Left lung (tissue), 10 donors: ENCODE data around the gene ROPN1L. TPM values are rescaled to one million over a fixed set of nuclear protein-coding genes. Genes with fewer than 3 reads are reported as not detected.
A peak's percentile ranks its signal among the peaks of the same experiment; 100 is the strongest.

Source experiments
- ATAC-seq: fragments of 200-7000 bp; cut with Tn5 transposase; one replicate; pipeline ENCODE4 v1.9.1; 2020; ENCODE audit warnings: moderate library complexity
- DNase-seq, 4 donors: peaks; one replicate each; pipeline ENCODE4 v3.0.0-alpha.2; 2013 to 2020
- H3K27ac ChIP-seq, 2 donors: fragments of 200-600 bp; sonication (generic) in 1 of 2; one replicate each; pipeline versions ENCODE4 v1.5.0 to v1.8.0; 2020 to 2021
- H3K27me3 ChIP-seq, 2 donors: fragments of 200-600 bp; sonication (generic) in 1 of 2; one replicate each; pipeline versions ENCODE4 v1.5.0 to v1.8.0; 2020 to 2021
- H3K36me3 ChIP-seq, 2 donors: fragments of 200-600 bp; sonication (generic) in 1 of 2; one replicate each; pipeline versions ENCODE4 v1.5.0 to v1.8.0; 2020 to 2021
- H3K4me1 ChIP-seq, 2 donors: fragments of 200-600 bp; one replicate each; pipeline ENCODE4 v1.8.0; 2021
- H3K4me3 ChIP-seq, 2 donors: fragments of 200-600 bp; sonication (generic) in 1 of 2; one replicate each; pipeline versions ENCODE4 v1.5.0 to v1.8.0; 2020 to 2021; ENCODE audit warnings: mild to moderate bottlenecking in 1 of 2
- H3K9me3 ChIP-seq, 2 donors: fragments of 200-600 bp; sonication (generic) in 1 of 2; one replicate each; pipeline versions ENCODE4 v1.5.0 to v1.8.0; 2020 to 2021
- intact Hi-C, 2 donors: fragments of 100-400 bp; cut with DNase I; formaldehyde crosslinking; loops; one replicate each; pipeline versions ENCODE4 v1.11.2 to v1.14.2; 2022
- polyA plus RNA-seq, 6 donors: library from polyadenylated mRNA; unstranded; fragments of 120-200 nt; gene quantifications; one replicate each; pipeline ENCODE4 v1.2.1, GENCODE V29; 2013; ENCODE audit not compliant: insufficient read length in 6 of 6
- total RNA-seq, 2 donors: library from RNA; stranded (reverse); fragmentation: NEBNext Ultra II Directional; extraction: Animal tissue kit (Norgen Biotek cat#: 25700); gene quantifications; one replicate each; pipeline ENCODE4 v1.2.1, GENCODE V29; 2021
- TF ChIP-seq, protein P1 (sequence below), 2 donors: fragments of 200-600 bp; sonication (generic) in 1 of 2; IDR thresholded peaks; one replicate each; pipeline versions ENCODE4 v1.5.0 to v1.8.0; 2021; ENCODE audit warnings: antibody characterized with exemption in 2 of 2
- donor health status: DM: no; HTN: yes; CAD: no.
- donor health status: DM: no; HTN: no; CAD: no.

ROPN1L gene
- total and polyA plus RNA-seq, 8 donors, result 0.50 to 9.5 (median 5.1) TPM

DNA sequence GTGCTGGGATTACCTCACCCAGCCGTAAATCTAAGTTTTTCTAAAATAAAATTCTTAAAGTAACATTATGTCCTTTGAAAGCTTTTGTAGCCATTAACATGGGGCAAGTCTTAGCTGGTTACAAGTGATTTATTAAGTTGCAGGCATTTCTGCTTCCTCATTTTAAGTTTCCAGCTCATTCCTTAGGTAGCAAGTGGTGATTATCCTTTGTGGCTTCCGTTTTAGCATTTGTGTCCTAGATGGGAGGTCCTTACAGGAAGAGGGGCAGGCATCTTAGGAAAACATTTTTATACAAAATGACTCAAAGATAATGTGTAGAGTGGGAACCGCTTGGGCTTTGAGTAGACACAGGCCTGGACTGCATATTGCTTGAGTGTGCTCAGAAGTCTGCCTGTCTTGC is 35.0 kb upstream of the ROPN1L start:
- TF ChIP-seq, protein P1, sequence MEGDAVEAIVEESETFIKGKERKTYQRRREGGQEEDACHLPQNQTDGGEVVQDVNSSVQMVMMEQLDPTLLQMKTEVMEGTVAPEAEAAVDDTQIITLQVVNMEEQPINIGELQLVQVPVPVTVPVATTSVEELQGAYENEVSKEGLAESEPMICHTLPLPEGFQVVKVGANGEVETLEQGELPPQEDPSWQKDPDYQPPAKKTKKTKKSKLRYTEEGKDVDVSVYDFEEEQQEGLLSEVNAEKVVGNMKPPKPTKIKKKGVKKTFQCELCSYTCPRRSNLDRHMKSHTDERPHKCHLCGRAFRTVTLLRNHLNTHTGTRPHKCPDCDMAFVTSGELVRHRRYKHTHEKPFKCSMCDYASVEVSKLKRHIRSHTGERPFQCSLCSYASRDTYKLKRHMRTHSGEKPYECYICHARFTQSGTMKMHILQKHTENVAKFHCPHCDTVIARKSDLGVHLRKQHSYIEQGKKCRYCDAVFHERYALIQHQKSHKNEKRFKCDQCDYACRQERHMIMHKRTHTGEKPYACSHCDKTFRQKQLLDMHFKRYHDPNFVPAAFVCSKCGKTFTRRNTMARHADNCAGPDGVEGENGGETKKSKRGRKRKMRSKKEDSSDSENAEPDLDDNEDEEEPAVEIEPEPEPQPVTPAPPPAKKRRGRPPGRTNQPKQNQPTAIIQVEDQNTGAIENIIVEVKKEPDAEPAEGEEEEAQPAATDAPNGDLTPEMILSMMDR (IDR thresholded peaks at IDR 0.05), result no peak
- Histone ChIP-seq H3K27me3 (no peaks in the 10 kb centered on the region), H3K4me3 (no peak overlapping the region), H3K36me3 (peaks cover 0 to 100% of the 10 kb centered on the region in 2 donors), H3K9me3 (no peaks in the 10 kb centered on the region), H3K4me1 (no peaks in the 10 kb centered on the region), H3K27ac (no peak overlapping the region)
- ATAC-seq (no peak), DNase-seq (no peak)
- intact Hi-C loops, result no loop called here

DNA sequence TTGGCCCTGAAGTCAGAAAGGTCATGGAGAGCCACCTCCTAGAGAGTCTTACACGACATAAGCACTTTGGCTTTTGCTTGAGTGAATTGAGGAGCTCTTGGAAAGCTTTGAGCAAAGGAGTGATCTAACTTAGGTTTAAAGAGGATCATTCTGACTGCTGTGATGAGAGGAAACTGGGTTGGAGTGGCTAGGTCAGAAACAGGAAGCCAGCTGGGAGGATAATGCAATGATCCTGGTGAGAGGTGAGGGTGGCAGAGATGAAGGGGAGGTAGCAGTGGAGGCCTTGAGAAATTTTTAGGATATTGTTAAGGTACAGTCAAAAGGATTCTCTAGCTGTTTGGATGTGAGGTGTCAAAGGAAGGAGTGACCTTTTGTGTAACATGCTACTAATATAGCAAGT is 32.2 kb upstream of the ROPN1L start:
- Histone ChIP-seq H3K36me3 (peaks cover 0 to 100% of the 10 kb centered on the region in 2 donors), H3K9me3 (no peaks in the 10 kb centered on the region), H3K4me3 (no peak overlapping the region), H3K27ac (no peak overlapping the region), H3K4me1 (no peaks in the 10 kb centered on the region), H3K27me3 (no peaks in the 10 kb centered on the region)
- DNase-seq (no peak), ATAC-seq (no peak)
- intact Hi-C loops, result no loop called here
- TF ChIP-seq, protein P1 (IDR thresholded peaks at IDR 0.05), result no peak

DNA sequence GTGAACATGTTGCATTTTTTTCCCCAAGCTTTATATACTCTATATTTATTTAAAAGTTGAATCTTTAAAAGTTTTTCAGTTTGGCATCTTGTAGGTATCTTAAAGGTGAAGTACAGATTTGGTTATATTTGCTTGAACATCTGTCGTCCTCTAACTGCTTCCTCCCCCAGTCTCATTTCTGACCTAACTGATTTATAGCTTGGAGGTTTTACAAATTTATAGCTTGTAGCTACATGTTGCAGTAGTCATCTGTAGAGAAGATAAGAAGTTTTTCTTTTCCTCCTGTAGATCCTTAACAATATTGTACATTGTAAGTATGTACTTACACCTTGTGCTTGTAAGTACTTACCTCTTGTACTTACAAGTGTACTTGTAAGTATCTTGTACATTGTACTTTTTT is 31.0 kb upstream of the ROPN1L start:
- Histone ChIP-seq H3K27me3 (no peaks in the 10 kb centered on the region), H3K4me1 (no peaks in the 10 kb centered on the region), H3K27ac (no peak overlapping the region), H3K4me3 (no peak overlapping the region), H3K9me3 (no peaks in the 10 kb centered on the region), H3K36me3 (peaks cover 0 to 100% of the 10 kb centered on the region in 2 donors)
- TF ChIP-seq, protein P1 (IDR thresholded peaks at IDR 0.05), result no peak
- intact Hi-C loops, result no loop called here
- ATAC-seq (peak; percentile 50), DNase-seq (no peak)

DNA sequence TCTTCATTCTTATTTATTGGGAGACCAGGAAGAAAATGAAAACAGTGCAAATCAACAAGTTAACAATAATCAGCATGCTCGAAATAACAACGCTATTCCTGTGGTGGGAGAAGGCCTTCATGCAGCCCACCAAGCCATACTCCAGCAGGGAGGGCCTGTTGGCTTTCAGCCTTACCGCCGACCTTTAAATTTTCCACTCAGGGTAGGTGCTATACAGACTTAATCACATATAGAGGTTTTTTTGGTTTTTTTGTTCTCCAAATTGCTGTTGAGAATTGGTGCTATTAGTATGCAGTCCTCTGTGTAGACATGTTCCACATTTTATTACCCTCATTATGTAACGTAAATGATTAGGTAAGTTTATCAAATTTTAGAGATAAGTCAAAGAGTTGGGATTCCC is 30.3 kb upstream of the ROPN1L start:
- no peak for ATAC-seq
- Histone ChIP-seq H3K4me3 (no peak overlapping the region), H3K9me3 (no peaks in the 10 kb centered on the region), H3K36me3 (peaks cover 0 to 100% of the 10 kb centered on the region in 2 donors), H3K27me3 (no peaks in the 10 kb centered on the region), H3K27ac (no peak overlapping the region), H3K4me1 (no peaks in the 10 kb centered on the region)
- DNase-seq, result no peak
- intact Hi-C loops, result no loop called here
- TF ChIP-seq, protein P1 (IDR thresholded peaks at IDR 0.05), result no peak

DNA sequence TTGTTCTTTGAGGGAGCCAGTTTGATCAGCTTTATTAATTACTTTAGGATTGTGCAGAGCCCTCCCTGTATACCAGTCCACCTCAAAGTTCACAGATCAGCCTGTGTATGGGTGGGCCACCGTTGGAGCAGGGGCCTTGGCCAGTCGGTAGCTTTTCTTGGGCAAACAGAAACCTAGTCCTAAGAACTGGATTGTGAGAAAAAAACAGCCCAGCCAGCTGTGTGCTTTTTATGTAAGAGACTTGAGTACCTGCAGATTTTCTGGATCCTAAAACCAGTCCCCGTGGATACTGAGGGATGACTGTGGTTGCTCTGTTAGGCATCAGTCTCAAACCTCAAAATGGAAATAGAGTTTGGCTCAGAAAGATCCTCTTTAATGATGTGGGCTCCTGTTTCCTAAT is 24.8 kb upstream of the ROPN1L start:
- ATAC-seq, result no peak
- no peak overlapping the region for H3K27ac ChIP-seq
- TF ChIP-seq, protein P1 (IDR thresholded peaks at IDR 0.05), result no peak
- no peak for DNase-seq
- no peaks in the 10 kb centered on the region for H3K27me3 ChIP-seq
- no peaks in the 10 kb centered on the region for H3K9me3 ChIP-seq
- H3K36me3 ChIP-seq, result peaks cover 0 to 97% of the 10 kb centered on the region in 2 donors
- intact Hi-C loops, result no loop called here
- H3K4me3 ChIP-seq, result no peak overlapping the region
- peaks cover 0 to 15% of the 10 kb centered on the region in 2 donors for H3K4me1 ChIP-seq
